H1 (cell line): ENCODE measurements around the gene SPEM3. TPM values are rescaled to one million over a fixed set of nuclear protein-coding genes. Genes with fewer than 3 reads are reported as not detected.

Experiments
- ATF2 ChIP-seq: IDR thresholded peaks from 2 replicates; pipeline ENCODE4 v1.6.1; 2012; ENCODE audit warnings: low read length, inconsistent platforms
- BCL11A ChIP-seq, 2 experiments: IDR thresholded peaks; one replicate each; pipeline ENCODE4 v1.6.1; 2011; ENCODE audit warnings: low read depth in 2 of 2, low read length in 2 of 2, mild to moderate bottlenecking in 2 of 2
- POU5F1 ChIP-seq: IDR thresholded peaks from 2 replicates; pipeline ENCODE4 v1.6.1; 2011; ENCODE audit warnings: low read depth, mild to moderate bottlenecking, low read length, moderate library complexity
- RNF2 ChIP-seq: fragments of 200-900, 300-1000 bp; sonication (generic); IDR thresholded peaks from 2 replicates; pipeline ENCODE4 v1.7.1; 2016; ENCODE audit warnings: borderline replicate concordance, low read depth, mild to moderate bottlenecking, antibody characterized with exemption, low read length; ENCODE audit not compliant: poor library complexity, severe bottlenecking; ENCODE audit errors: missing control alignments
- TBP ChIP-seq: IDR thresholded peaks from 2 replicates; pipeline ENCODE4 v1.6.1; 2011; ENCODE audit warnings: low read depth, low read length, improper control_type of control experiment
- ZNF274 ChIP-seq: IDR thresholded peaks from 2 replicates; pipeline ENCODE4 v1.7.0; 2012; ENCODE audit warnings: low read length, borderline replicate concordance; ENCODE audit errors: extremely low read depth
- polyA plus RNA-seq, 7 experiments: library from polyadenylated mRNA; depleted of rRNA in 3 of 7; stranded (reverse) in 5 of 7; unstranded in 2 of 7; fragments of >200 nt in 5 of 7; fragments of 200-250 nt in 2 of 7; gene quantifications; 1 replicate in 5 of 7; 2 replicates in 1 of 7; 4 replicates in 1 of 7; pipeline versions ENCODE4 v1.2.1 to v1.2.3, GENCODE V29; 2011 to 2013; ENCODE audit warnings: missing spikeins in 2 of 7, mixed read lengths in 2 of 7
- total RNA-seq: library from RNA; stranded (reverse); fragmentation: NEBNext Ultra II Directional; extraction: Animal tissue kit (Norgen Biotek cat#: 25700); gene quantifications from 2 replicates; pipeline ENCODE4 v1.2.1, GENCODE V29; 2021

The SPEM3 gene
- total and polyA plus RNA-seq, 2 of the 8 experiments (the other 6 are each of a cell fraction or from before 2014, with no cell fraction given), result 0.02 TPM; not detected in 1

GRCh38 chr17:7465597-7466275 is 37.1 kb downstream of the SPEM3 start (continued):
- TF ChIP-seq ATF2, result no peak
- no peak for TF ChIP-seq ZNF274
- no peak for TF ChIP-seq POU5F1
- no peak for TF ChIP-seq BCL11A (IDR thresholded peaks at IDR 0.05; ENCODE audit: low read depth in 2 of 2, low read length in 2 of 2)
- TF ChIP-seq RNF2, result no peak
- no peak for TF ChIP-seq TBP
